Stimulated activated CD8-positive, alpha-beta memory T cell treated with anti-CD3 and anti-CD28 coated beads, Interleukin-7, amount 100 ng/mL, for 4 hours (primary cell): ENCODE measurements around the gene DNLZ.
A peak's percentile ranks its signal among the peaks of the same experiment; 100 is the strongest.
"Not testable (repeated sequence)": the region's sequence is repeated elsewhere in the genome, so short reads cannot be mapped to it uniquely, and the experiment has no call there.

ENCODE experiments used
- DNase-seq, 2 donors: peaks; one replicate each; pipeline ENCODE4 v3.0.0-alpha.2; 2020; ENCODE audit warnings: low read depth in 2 of 2

Gene DNLZ

GRCh38 chr9:136331030-136331429 is 32.5 kb downstream of the DNLZ start:
- no peak for DNase-seq

GRCh38 chr9:136330406-136330990 is 33.0 kb downstream of the DNLZ start:
- DNase-seq, result no peak

GRCh38 chr9:136329636-136330405 is 33.7 kb downstream of the DNLZ start:
- DNase-seq, result no peak

GRCh38 chr9:136329211-136329627 is 34.3 kb downstream of the DNLZ start:
- DNase-seq, result no peak

- DNase-seq, result no peak
These were observed 34.9 kb downstream of the DNLZ start for GRCh38 chr9:136328622-136329041.

- DNase-seq, result no peak
These were observed 35.4 kb downstream of the DNLZ start for GRCh38 chr9:136328011-136328621.

- DNase-seq, result peak in 1 of 2 donors; percentile 44
These were observed 36.1 kb downstream of the DNLZ start, which contains the start of gene GPSM1 for GRCh38 chr9:136327304-136327974. Gene GPSM1 (plus strand): TSS chr9:136327539. CDS start chr9:136327696, 157 bp downstream.

- DNase-seq, result no peak
These were observed 36.7 kb downstream of the DNLZ start for GRCh38 chr9:136326761-136327303.

- no peak for DNase-seq
These were observed 37.3 kb downstream of the DNLZ start for GRCh38 chr9:136326061-136326760.

- no peak for DNase-seq
These were observed 38.2 kb downstream of the DNLZ start for GRCh38 chr9:136325358-136325757.

- DNase-seq, result no peak
These were observed 38.8 kb downstream of the DNLZ start for GRCh38 chr9:136324501-136325300.

- DNase-seq, result no peak
These were observed 40.2 kb downstream of the DNLZ start for GRCh38 chr9:136323371-136323789.

GRCh38 chr9:136322756-136323330 is 40.7 kb downstream of the DNLZ start:
- no peak for DNase-seq

- DNase-seq, result no peak
These were observed 42.0 kb downstream of the DNLZ start for GRCh38 chr9:136321561-136321960.

GRCh38 chr9:136320972-136321371 is 42.6 kb downstream of the DNLZ start:
- not testable (repeated sequence) for DNase-seq

GRCh38 chr9:136319955-136320354 is 43.6 kb downstream of the DNLZ start:
- not testable (repeated sequence) for DNase-seq

GRCh38 chr9:136319244-136319643 is 44.3 kb downstream of the DNLZ start:
- not testable (repeated sequence) for DNase-seq

GRCh38 chr9:136318776-136319241 is 44.7 kb downstream of the DNLZ start:
- no peak for DNase-seq

- DNase-seq, result no peak
These were observed 45.3 kb downstream of the DNLZ start for GRCh38 chr9:136318111-136318775.
